ENCODE data around the gene C12orf60. TPM values are rescaled to one million over a fixed set of nuclear protein-coding genes. Genes with fewer than 3 reads are reported as not detected.
A peak's percentile ranks its signal among the peaks of the same experiment; 100 is the strongest.

C12orf60 gene
- polyA plus RNA-seq, 1 experiment: 1.0 TPM

GRCh38 chr12:14766649-14767215, 36.7 kb upstream of the C12orf60 start:
- Histone ChIP-seq H3K27ac (ENCODE audit: low read depth, low read length) (no peak overlapping the region), H3K4me3 (ENCODE audit: low read depth, low read length) (no peak overlapping the region), H3K27me3 (ENCODE audit: control insufficient read depth, insufficient read depth, low read length) (no peaks in the 10 kb centered on the region), H3K9me3 (ENCODE audit: control insufficient read depth, insufficient read depth, low read length) (no peaks in the 10 kb centered on the region; the same call in 1 of the 2 replicates)
- no peak for DNase-seq (ENCODE audit: low read depth, low spot score)
- CTCF ChIA-PET: no interaction called here
- POLR2A ChIA-PET: no interaction called here
- TF ChIP-seq CTCF (IDR thresholded peaks at IDR 0.05; ENCODE audit: low read depth, low read length): no peak

- Histone ChIP-seq H3K4me3 (ENCODE audit: low read depth, low read length) (no peak overlapping the region), H3K27ac (ENCODE audit: low read depth, low read length) (no peak overlapping the region), H3K27me3 (ENCODE audit: control insufficient read depth, insufficient read depth, low read length) (no peaks in the 10 kb centered on the region), H3K9me3 (ENCODE audit: control insufficient read depth, insufficient read depth, low read length) (no peaks in the 10 kb centered on the region; the same call in 1 of the 2 replicates)
- CTCF ChIA-PET: no interaction called here
- POLR2A ChIA-PET: no interaction called here
- no peak for DNase-seq (ENCODE audit: low read depth, low spot score)
- TF ChIP-seq CTCF (IDR thresholded peaks at IDR 0.05; ENCODE audit: low read depth, low read length): no peak
Observed at GRCh38 chr12:14767617-14768016, 35.9 kb upstream of the C12orf60 start.

- no peak for TF ChIP-seq CTCF (IDR thresholded peaks at IDR 0.05; ENCODE audit: low read depth, low read length)
- no peak overlapping the region for H3K27ac ChIP-seq (ENCODE audit: low read depth, low read length)
- DNase-seq (ENCODE audit: low read depth, low spot score): no peak
- H3K4me3 ChIP-seq (ENCODE audit: low read depth, low read length): peak overlapping the region; percentile 92
- CTCF ChIA-PET: interaction anchor here (0.6 to 2.6 kb wide), 9 partner anchors 12 to 480 kb away, joined by 4 to 14 read pairs (median 6); partner anchors contain the start of genes C12orf60 and WBP11
- no peaks in the 10 kb centered on the region for H3K27me3 ChIP-seq (ENCODE audit: control insufficient read depth, insufficient read depth, low read length)
- peaks cover 6% of the 10 kb centered on the region for H3K9me3 ChIP-seq (ENCODE audit: control insufficient read depth, insufficient read depth, low read length)
- POLR2A ChIA-PET: no interaction called here
Observed at GRCh38 chr12:14768823-14769405, 34.6 kb upstream of the C12orf60 start.

GRCh38 chr12:14769466-14769968, 34.0 kb upstream of the C12orf60 start:
- CTCF ChIA-PET: interaction anchor here (0.6 to 2.6 kb wide), 9 partner anchors 11 to 466 kb away, joined by 4 to 14 read pairs (median 6); partner anchors contain the start of genes C12orf60 and WBP11
- H3K27me3 ChIP-seq (ENCODE audit: control insufficient read depth, insufficient read depth, low read length): no peaks in the 10 kb centered on the region
- POLR2A ChIA-PET: interaction anchor here (2.4 kb wide), 1 partner anchor 34 kb away, joined by 19 read pairs; the partner anchor contains the start of genes C12orf60 and WBP11
- DNase-seq (ENCODE audit: low read depth, low spot score): no peak
- H3K9me3 ChIP-seq (ENCODE audit: control insufficient read depth, insufficient read depth, low read length): peaks cover 6% of the 10 kb centered on the region
- no peak; the same call in 1 of the 2 replicates for TF ChIP-seq CTCF (IDR thresholded peaks at IDR 0.05; ENCODE audit: low read depth, low read length)
- peak overlapping the region; percentile 92 for H3K4me3 ChIP-seq (ENCODE audit: low read depth, low read length)
- peak overlapping the region; percentile 91 for H3K27ac ChIP-seq (ENCODE audit: low read depth, low read length)

Measured in AG04450 (cell line).